ENCODE measurements around the gene AGBL1. TPM values are rescaled to one million over a fixed set of nuclear protein-coding genes. Genes with fewer than 3 reads are reported as not detected.

Gene AGBL1
- total RNA-seq, 1 experiment from 2014 or later: not detected

- Histone ChIP-seq H3K4me3 (no peak overlapping the region), H3K27me3 (ENCODE audit: insufficient read depth, low read depth) (no peaks in the 10 kb centered on the region), H3F3A (ENCODE audit: insufficient read depth, low read depth) (no peaks in the 10 kb centered on the region), H3K9me2 (ENCODE audit: insufficient read depth) (no peaks in the 10 kb centered on the region), H3K4me2 (no peak overlapping the region), H3K4me1 (replicated peaks; ENCODE audit: insufficient read depth) (no peaks in the 10 kb centered on the region), H3K36me3 (ENCODE audit: low read depth) (no peaks in the 10 kb centered on the region), H3K9me3 (ENCODE audit: insufficient read depth, low read depth) (no peaks in the 10 kb centered on the region), H4K20me1 (ENCODE audit: insufficient read depth) (no peaks in the 10 kb centered on the region), H3K27ac (no peak overlapping the region), H3K79me2 (ENCODE audit: low read depth) (no peaks in the 10 kb centered on the region), H2AFZ (no peak overlapping the region)
- BruUV-seq (replicated peaks): no TSS peak
- TF ChIP-seq EZH2 (IDR thresholded peaks at IDR 0.05; ENCODE audit: low read depth) (no peak), CTCF (conservative IDR thresholded peaks at IDR 0.05) (no peak)
- ChIA-PET POLR2A (ENCODE audit: unreplicated experiment) (no interaction called here), CTCF (no interaction called here)
- DNase-seq: no peak
- intact Hi-C loops (cut with micrococcal nuclease; ENCODE audit: unreplicated experiment): no loop called here
These were observed 696.5 kb downstream of the AGBL1 start for GRCh38 chr15:86776145-86776544.

GRCh38 chr15:86796521-86796920 lies 716.9 kb downstream of the AGBL1 start:
- no peaks in the 10 kb centered on the region for H3K9me3 ChIP-seq (ENCODE audit: insufficient read depth, low read depth)
- no peaks in the 10 kb centered on the region for H3F3A ChIP-seq (ENCODE audit: insufficient read depth, low read depth)
- ChIA-PET CTCF (no interaction called here), POLR2A (ENCODE audit: unreplicated experiment) (no interaction called here)
- H3K27me3 ChIP-seq (ENCODE audit: insufficient read depth, low read depth): no peaks in the 10 kb centered on the region
- no peak overlapping the region for H3K4me3 ChIP-seq
- no peak overlapping the region for H3K27ac ChIP-seq
- no peaks in the 10 kb centered on the region for H3K79me2 ChIP-seq (ENCODE audit: low read depth)
- H3K9me2 ChIP-seq (ENCODE audit: insufficient read depth): no peaks in the 10 kb centered on the region
- H3K4me1 ChIP-seq (replicated peaks; ENCODE audit: insufficient read depth): no peaks in the 10 kb centered on the region
- H2AFZ ChIP-seq: no peak overlapping the region
- no peaks in the 10 kb centered on the region for H3K36me3 ChIP-seq (ENCODE audit: low read depth)
- no TSS peak for BruUV-seq (replicated peaks)
- H4K20me1 ChIP-seq (ENCODE audit: insufficient read depth): no peaks in the 10 kb centered on the region
- no peak for DNase-seq
- H3K4me2 ChIP-seq: no peak overlapping the region
- intact Hi-C loops (cut with micrococcal nuclease; ENCODE audit: unreplicated experiment): no loop called here
- no peak for TF ChIP-seq CTCF (conservative IDR thresholded peaks at IDR 0.05)
- TF ChIP-seq EZH2 (IDR thresholded peaks at IDR 0.05; ENCODE audit: low read depth): no peak

- Histone ChIP-seq H3K27me3 (ENCODE audit: insufficient read depth, low read depth) (no peaks in the 10 kb centered on the region), H4K20me1 (ENCODE audit: insufficient read depth) (no peaks in the 10 kb centered on the region), H3K79me2 (ENCODE audit: low read depth) (no peaks in the 10 kb centered on the region), H3F3A (ENCODE audit: insufficient read depth, low read depth) (no peaks in the 10 kb centered on the region), H3K4me1 (replicated peaks; ENCODE audit: insufficient read depth) (no peaks in the 10 kb centered on the region), H3K9me2 (ENCODE audit: insufficient read depth) (no peaks in the 10 kb centered on the region), H3K9me3 (ENCODE audit: insufficient read depth, low read depth) (no peaks in the 10 kb centered on the region), H3K4me2 (no peak overlapping the region), H3K27ac (no peak overlapping the region), H3K4me3 (no peak overlapping the region), H2AFZ (no peak overlapping the region), H3K36me3 (ENCODE audit: low read depth) (no peaks in the 10 kb centered on the region)
- no peak for TF ChIP-seq EZH2 (IDR thresholded peaks at IDR 0.05; ENCODE audit: low read depth)
- intact Hi-C loops (cut with micrococcal nuclease; ENCODE audit: unreplicated experiment): no loop called here
- no peak for DNase-seq
- ChIA-PET POLR2A (ENCODE audit: unreplicated experiment) (no interaction called here), CTCF (no interaction called here)
- BruUV-seq (replicated peaks): no TSS peak
These were observed 717.5 kb downstream of the AGBL1 start for GRCh38 chr15:86797135-86797534.

GRCh38 chr15:86799226-86799625 lies 719.6 kb downstream of the AGBL1 start:
- no peaks in the 10 kb centered on the region for H3K36me3 ChIP-seq (ENCODE audit: low read depth)
- no peaks in the 10 kb centered on the region for H3K9me2 ChIP-seq (ENCODE audit: insufficient read depth)
- H3F3A ChIP-seq (ENCODE audit: insufficient read depth, low read depth): no peaks in the 10 kb centered on the region
- H3K27ac ChIP-seq: no peak overlapping the region
- no peaks in the 10 kb centered on the region for H4K20me1 ChIP-seq (ENCODE audit: insufficient read depth)
- DNase-seq: no peak
- no peaks in the 10 kb centered on the region for H3K27me3 ChIP-seq (ENCODE audit: insufficient read depth, low read depth)
- POLR2A ChIA-PET (ENCODE audit: unreplicated experiment): no interaction called here
- intact Hi-C loops (cut with micrococcal nuclease; ENCODE audit: unreplicated experiment): no loop called here
- H3K4me1 ChIP-seq (replicated peaks; ENCODE audit: insufficient read depth): no peaks in the 10 kb centered on the region
- no peaks in the 10 kb centered on the region for H3K79me2 ChIP-seq (ENCODE audit: low read depth)
- no TSS peak for BruUV-seq (replicated peaks)
- CTCF ChIA-PET: no interaction called here
- H2AFZ ChIP-seq: no peak overlapping the region
- H3K4me2 ChIP-seq: no peak overlapping the region
- H3K4me3 ChIP-seq: no peak overlapping the region
- no peaks in the 10 kb centered on the region for H3K9me3 ChIP-seq (ENCODE audit: insufficient read depth, low read depth)
- TF ChIP-seq CTCF (conservative IDR thresholded peaks at IDR 0.05) (no peak), EZH2 (IDR thresholded peaks at IDR 0.05; ENCODE audit: low read depth) (no peak)

Measured in PC-9 (cell line).